CD8-positive, alpha-beta memory T cell (primary cell): ENCODE data around the gene ZNF592. TPM values are rescaled to one million over a fixed set of nuclear protein-coding genes. Genes with fewer than 3 reads are reported as not detected.
A peak's percentile ranks its signal among the peaks of the same experiment; 100 is the strongest.
"Not testable (repeated sequence)": the region's sequence is repeated elsewhere in the genome, so short reads cannot be mapped to it uniquely, and the experiment has no call there.

ENCODE experiments used
- CTCF ChIA-PET: fragments of 350-600 bp; sonication (Branson Sonifier 250); formaldehyde crosslinking; loops from one replicate; lab custom pipeline; 2021; ENCODE audit warnings: antibody characterized with exemption; lab: Charles Lee
- POLR2A ChIA-PET: fragments of 350-600 bp; sonication (Branson Sonifier 250); formaldehyde crosslinking; loops from one replicate; lab custom pipeline; 2021; ENCODE audit warnings: antibody characterized with exemption; lab: Charles Lee
- DNase-seq, 5 donors: peaks; one replicate each; pipeline versions ENCODE4 v3.0.0 to v3.0.0-alpha.2; 2020 to 2022; ENCODE audit warnings: mixed read lengths in 1 of 5
- H3K27ac ChIP-seq: one replicate; pipeline ENCODE4 v1.7.0; 2013; ENCODE audit warnings: low read depth, mild to moderate bottlenecking, low read length, moderate library complexity
- H3K27me3 ChIP-seq: 2 replicates; pipeline ENCODE4 v1.7.0; 2013; ENCODE audit warnings: low read length, mild to moderate bottlenecking; ENCODE audit not compliant: insufficient read depth, poor library complexity, severe bottlenecking
- H3K36me3 ChIP-seq: 2 replicates; pipeline ENCODE4 v1.7.0; 2013; ENCODE audit warnings: mild to moderate bottlenecking, low read length, moderate library complexity; ENCODE audit not compliant: insufficient read depth
- H3K4me1 ChIP-seq: 2 replicates; pipeline ENCODE4 v1.7.0; 2013; ENCODE audit warnings: mild to moderate bottlenecking, low read length, moderate library complexity; ENCODE audit not compliant: insufficient read depth
- H3K4me3 ChIP-seq: 2 replicates; pipeline ENCODE4 v1.7.0; 2013; ENCODE audit warnings: mild to moderate bottlenecking, low read length
- H3K9me3 ChIP-seq: 2 replicates; pipeline ENCODE4 v1.7.0; 2013; ENCODE audit warnings: mild to moderate bottlenecking, low read length
- H3K27ac Mint-ChIP-seq, 8 donors: one replicate each; pipeline ENCODE4 v1.8.0; 2020 to 2021; ENCODE audit warnings: mixed read lengths in 8 of 8, mild to moderate bottlenecking in 6 of 8, inconsistent platforms in 3 of 8, moderate library complexity in 3 of 8
- H3K27me3 Mint-ChIP-seq, 2 donors: one replicate each; pipeline ENCODE4 v1.8.0; 2020 to 2021; ENCODE audit warnings: mixed read lengths in 2 of 2, mild to moderate bottlenecking in 1 of 2, moderate library complexity in 1 of 2
- H3K36me3 Mint-ChIP-seq, 3 donors: one replicate each; pipeline ENCODE4 v1.8.0; 2020 to 2021; ENCODE audit warnings: mixed read lengths in 3 of 3, inconsistent platforms in 1 of 3, mild to moderate bottlenecking in 1 of 3
- H3K4me1 Mint-ChIP-seq, 3 donors: one replicate each; pipeline ENCODE4 v1.8.0; 2020 to 2021; ENCODE audit warnings: mixed read lengths in 3 of 3, inconsistent platforms in 1 of 3, mild to moderate bottlenecking in 1 of 3
- H3K4me3 Mint-ChIP-seq, 7 donors: one replicate each; pipeline ENCODE4 v1.8.0; 2020 to 2021; ENCODE audit warnings: mixed read lengths in 7 of 7, mild to moderate bottlenecking in 6 of 7, moderate library complexity in 4 of 7, inconsistent platforms in 2 of 7
- H3K9me3 Mint-ChIP-seq, 5 donors: one replicate each; pipeline ENCODE4 v1.8.0; 2020 to 2022; ENCODE audit warnings: mixed read lengths in 5 of 5, mild to moderate bottlenecking in 3 of 5, moderate library complexity in 2 of 5, inconsistent platforms in 1 of 5
- polyA plus RNA-seq: library from polyadenylated mRNA; unstranded; fragments of 300-500 nt; fragmentation: Illumina TruSeq; gene quantifications from one replicate; pipeline ENCODE4 v1.2.3, GENCODE V29; 2021
- total RNA-seq, 2 experiments: library from RNA; stranded (reverse); gene quantifications; one replicate each; pipeline ENCODE4 v1.2.3, GENCODE V29; 2021

ZNF592 gene
- total and polyA plus RNA-seq, 3 experiments from 2014 or later, result 10.4 to 33.1 (median 31.2) TPM

DNA sequence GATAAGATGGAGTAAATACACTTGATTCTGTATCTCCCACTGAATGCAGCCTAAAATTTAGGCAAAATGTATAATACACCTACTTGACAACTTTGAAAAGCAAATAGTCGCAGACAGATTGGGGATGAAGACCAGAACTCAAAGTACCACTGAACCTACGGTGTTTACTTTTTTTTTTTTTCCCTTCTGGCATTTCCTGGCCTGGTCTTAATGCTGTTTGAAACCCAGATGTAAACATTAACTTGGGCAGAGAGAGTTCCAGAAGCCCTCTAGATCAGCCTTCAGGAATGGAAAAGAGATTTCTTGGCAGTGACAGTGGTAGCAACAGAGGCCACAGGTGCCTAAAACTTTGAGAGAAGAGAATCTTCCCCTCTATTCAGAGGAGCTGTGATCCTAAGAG lies 96.6 kb downstream of the ZNF592 start:
- H3K36me3 Mint-ChIP-seq, result peaks cover 0 to 18% (median 6%) of the 10 kb centered on the region in 3 donors
- ChIA-PET POLR2A (interaction anchor here (0.7 kb wide), 1 partner anchor 159 kb away, joined by 3 read pairs; no protein-coding TSS in a partner anchor), CTCF (interaction anchor here (1.2 to 1.5 kb wide), 2 partner anchors 13 to 14 kb away, joined by 4 to 6 read pairs; no protein-coding TSS in a partner anchor)
- H3K4me1 ChIP-seq, result no peaks in the 10 kb centered on the region
- H3K36me3 ChIP-seq, result no peaks in the 10 kb centered on the region
- no peaks in the 10 kb centered on the region for H3K9me3 ChIP-seq
- no peak overlapping the region for H3K4me3 Mint-ChIP-seq
- peaks cover 5 to 10% of the 10 kb centered on the region in 2 donors for H3K27me3 Mint-ChIP-seq
- H3K27me3 ChIP-seq, result no peaks in the 10 kb centered on the region
- no peak overlapping the region for H3K27ac Mint-ChIP-seq
- H3K9me3 Mint-ChIP-seq, result peaks cover 6 to 15% (median 14%) of the 10 kb centered on the region in 5 donors
- no peaks in the 10 kb centered on the region for H3K4me1 Mint-ChIP-seq
- no peak for DNase-seq
- no peak overlapping the region for H3K27ac ChIP-seq
- H3K4me3 ChIP-seq, result no peak overlapping the region

DNA sequence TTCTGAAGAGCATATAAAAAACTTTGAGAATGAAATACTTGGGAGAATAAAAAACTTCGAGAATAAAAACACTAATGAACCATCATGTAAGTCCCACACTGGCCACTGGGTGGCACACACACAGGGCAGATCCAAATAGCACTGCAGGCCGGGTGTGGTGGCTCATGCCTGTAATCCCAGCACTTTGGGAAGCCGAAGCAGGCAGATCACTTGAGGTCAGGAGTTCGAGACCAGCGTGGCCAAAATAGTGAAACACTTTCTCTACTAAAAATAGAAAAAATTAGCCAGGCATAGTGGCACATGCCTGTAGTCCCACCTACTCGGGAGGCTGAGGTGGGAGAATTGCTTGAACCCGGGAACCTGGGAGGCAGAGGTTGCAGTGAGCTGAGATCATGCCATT lies 97.2 kb downstream of the ZNF592 start:
- peak in 1 of 5 donors; percentile 13 for DNase-seq
- not testable (repeated sequence) for H3K27ac Mint-ChIP-seq, H3K9me3 ChIP-seq, H3K27ac ChIP-seq, H3K4me1 ChIP-seq, H3K4me3 ChIP-seq, H3K27me3 ChIP-seq, H3K4me3 Mint-ChIP-seq, H3K4me1 Mint-ChIP-seq, H3K36me3 ChIP-seq
- peaks cover 5 to 10% of the 10 kb centered on the region in 2 donors for H3K27me3 Mint-ChIP-seq
- H3K9me3 Mint-ChIP-seq, result peaks cover 6 to 15% (median 14%) of the 10 kb centered on the region in 5 donors
- H3K36me3 Mint-ChIP-seq, result peaks cover 0 to 18% (median 6%) of the 10 kb centered on the region in 3 donors
- ChIA-PET POLR2A (interaction anchor here (0.7 kb wide), 1 partner anchor 158 kb away, joined by 3 read pairs; no protein-coding TSS in a partner anchor), CTCF (interaction anchor here (1.2 to 1.5 kb wide), 2 partner anchors 13 to 15 kb away, joined by 4 to 6 read pairs; no protein-coding TSS in a partner anchor)

DNA sequence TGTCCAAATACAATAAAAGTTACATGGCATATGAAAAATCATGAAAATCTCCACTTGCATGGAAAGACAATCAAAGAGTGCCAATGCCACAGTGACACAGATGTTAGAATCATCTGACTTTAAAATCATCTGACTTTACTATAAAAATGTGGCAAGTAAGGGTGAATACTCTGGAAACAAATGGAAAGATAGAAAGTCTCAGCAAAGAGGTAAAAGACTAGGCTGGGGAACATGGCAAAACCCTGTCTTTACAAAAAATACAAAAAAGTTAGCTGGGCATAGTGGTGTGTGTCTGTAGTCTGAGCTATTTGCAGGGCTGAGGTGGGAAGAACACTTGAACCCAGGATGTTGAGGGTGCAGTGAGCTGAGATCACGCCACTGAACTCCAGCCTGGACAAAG lies 97.9 kb downstream of the ZNF592 start:
- Mint-ChIP-seq H3K27ac (no peak overlapping the region), H3K4me1 (no peaks in the 10 kb centered on the region), H3K9me3 (peaks cover 6 to 15% (median 14%) of the 10 kb centered on the region in 5 donors), H3K36me3 (peaks cover 0 to 18% (median 6%) of the 10 kb centered on the region in 3 donors), H3K27me3 (peaks cover 5 to 8% of the 10 kb centered on the region in 2 donors), H3K4me3 (no peak overlapping the region)
- DNase-seq, result no peak
- ChIA-PET CTCF (interaction anchor here (1.5 kb wide), 1 partner anchor 16 kb away, joined by 4 read pairs; no protein-coding TSS in a partner anchor), POLR2A (no interaction called here)
- no peaks in the 10 kb centered on the region for H3K4me1 ChIP-seq
- no peaks in the 10 kb centered on the region for H3K27me3 ChIP-seq
- H3K4me3 ChIP-seq, result no peak overlapping the region
- no peaks in the 10 kb centered on the region for H3K36me3 ChIP-seq
- H3K27ac ChIP-seq, result no peak overlapping the region
- H3K9me3 ChIP-seq, result no peaks in the 10 kb centered on the region

DNA sequence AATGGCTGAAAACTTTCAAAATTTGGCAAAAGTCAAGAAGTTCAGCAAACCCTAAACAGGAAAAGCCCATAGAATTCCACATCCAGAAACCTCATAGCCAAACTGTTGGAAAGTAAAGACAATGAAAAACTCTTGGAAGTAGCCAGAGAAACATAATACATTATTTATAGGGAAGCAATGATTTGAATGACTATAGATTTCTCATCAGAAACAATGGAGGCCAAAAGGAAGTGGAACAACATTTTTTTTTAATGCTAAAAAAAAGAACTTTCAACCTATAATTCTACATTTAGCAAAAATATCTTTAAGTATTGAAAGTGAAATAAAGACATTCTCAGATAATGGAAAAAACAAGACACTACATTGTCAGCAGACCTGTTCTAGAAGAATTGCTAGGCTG lies 99.0 kb downstream of the ZNF592 start:
- Mint-ChIP-seq H3K27ac (no peak overlapping the region), H3K27me3 (peaks cover under 1 to 4% of the 10 kb centered on the region in 2 donors), H3K4me3 (no peak overlapping the region), H3K4me1 (no peaks in the 10 kb centered on the region), H3K9me3 (peaks cover 6 to 15% (median 14%) of the 10 kb centered on the region in 5 donors), H3K36me3 (peaks cover 0 to 18% (median 6%) of the 10 kb centered on the region in 3 donors)
- H3K9me3 ChIP-seq, result no peaks in the 10 kb centered on the region
- no peaks in the 10 kb centered on the region for H3K27me3 ChIP-seq
- H3K27ac ChIP-seq, result no peak overlapping the region
- H3K36me3 ChIP-seq, result no peaks in the 10 kb centered on the region
- H3K4me3 ChIP-seq, result no peak overlapping the region
- POLR2A ChIA-PET, result no interaction called here
- no peaks in the 10 kb centered on the region for H3K4me1 ChIP-seq
- CTCF ChIA-PET, result no interaction called here
- DNase-seq, result no peak

DNA sequence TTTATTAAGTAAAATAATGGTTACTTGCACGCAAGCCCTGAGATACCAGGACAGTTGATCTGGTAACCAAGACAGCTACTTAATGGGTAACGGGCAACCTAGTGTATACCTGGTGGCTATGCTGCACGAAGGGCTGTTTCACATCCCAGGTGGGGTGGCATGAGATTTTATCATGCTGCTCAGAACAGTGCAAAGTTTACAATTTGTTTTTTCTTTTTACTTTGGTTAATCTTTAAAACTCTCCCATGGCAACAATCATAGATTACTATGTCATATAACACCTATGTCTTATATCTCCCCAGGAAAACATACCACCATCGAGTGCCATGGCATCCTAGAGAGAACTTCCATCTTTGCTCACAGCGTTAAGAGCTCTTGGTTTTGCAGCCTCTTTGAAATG lies 103.8 kb downstream of the ZNF592 start:
- Mint-ChIP-seq H3K36me3 (peaks cover 0 to 8% (median 5%) of the 10 kb centered on the region in 3 donors), H3K9me3 (peaks cover 1 to 6% (median 3%) of the 10 kb centered on the region in 5 donors), H3K4me1 (no peaks in the 10 kb centered on the region), H3K27me3 (no peaks in the 10 kb centered on the region), H3K4me3 (no peak overlapping the region), H3K27ac (no peak overlapping the region)
- Histone ChIP-seq H3K4me3 (no peak overlapping the region), H3K36me3 (no peaks in the 10 kb centered on the region), H3K4me1 (no peaks in the 10 kb centered on the region), H3K27ac (no peak overlapping the region), H3K27me3 (no peaks in the 10 kb centered on the region), H3K9me3 (no peaks in the 10 kb centered on the region)
- ChIA-PET POLR2A (no interaction called here), CTCF (no interaction called here)
- DNase-seq, result no peak

DNA sequence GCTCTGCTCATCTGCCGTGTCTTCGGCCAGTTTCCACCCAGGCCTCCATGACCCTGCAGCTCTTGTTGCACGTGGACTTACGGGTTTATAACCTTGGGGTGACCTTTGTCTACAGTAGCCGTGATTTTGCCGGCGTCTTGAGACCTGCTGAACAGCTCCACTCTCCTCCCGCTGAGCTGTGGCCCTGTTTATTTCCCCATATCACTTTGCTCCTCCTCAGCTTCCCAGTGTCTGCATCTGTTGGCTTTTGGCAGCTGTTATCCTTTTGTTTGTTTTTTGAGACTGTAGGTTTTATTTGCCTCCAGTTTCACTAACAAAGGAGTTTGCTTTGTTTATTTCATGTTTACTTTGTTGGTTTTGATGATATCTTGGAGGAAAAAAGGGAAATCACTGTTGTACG lies 106.7 kb downstream of the ZNF592 start:
- CTCF ChIA-PET, result no interaction called here
- H3K36me3 Mint-ChIP-seq, result peaks cover 0 to 2% (median 0%) of the 10 kb centered on the region in 3 donors

DNA sequence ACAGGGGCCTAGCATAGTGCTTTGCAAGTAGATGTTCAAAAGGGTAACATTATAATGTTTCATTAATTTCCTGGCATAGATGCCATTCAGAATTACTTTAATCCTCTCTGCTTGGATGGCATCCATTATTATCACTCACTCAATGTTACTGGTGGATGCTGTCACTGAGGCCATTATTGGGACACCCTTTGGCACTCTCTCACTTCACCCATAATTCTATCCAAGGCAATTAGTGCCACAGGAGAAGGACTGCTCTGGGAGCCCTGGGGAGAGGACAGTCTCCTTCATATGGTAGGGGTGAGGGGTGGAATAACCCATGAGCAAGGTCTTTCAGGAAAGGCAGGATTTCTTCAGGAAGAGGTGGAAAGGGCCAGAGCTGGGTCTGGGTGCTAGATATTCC lies 107.4 kb downstream of the ZNF592 start:
- POLR2A ChIA-PET, result no interaction called here
- H3K4me1 Mint-ChIP-seq, result no peaks in the 10 kb centered on the region
- peak overlapping the region in 1 of 8 donors; percentile 11 for H3K27ac Mint-ChIP-seq
- Histone ChIP-seq H3K9me3 (no peaks in the 10 kb centered on the region), H3K4me1 (no peaks in the 10 kb centered on the region), H3K27ac (no peak overlapping the region), H3K36me3 (no peaks in the 10 kb centered on the region), H3K4me3 (no peak overlapping the region), H3K27me3 (no peaks in the 10 kb centered on the region)
- H3K27me3 Mint-ChIP-seq, result no peaks in the 10 kb centered on the region
- H3K9me3 Mint-ChIP-seq, result no peaks in the 10 kb centered on the region
- DNase-seq, result no peak
- peaks cover 0 to 2% (median 0%) of the 10 kb centered on the region in 3 donors for H3K36me3 Mint-ChIP-seq
- CTCF ChIA-PET, result no interaction called here
- no peak overlapping the region for H3K4me3 Mint-ChIP-seq

More for the DNA sequence above, 106.7 kb downstream of the ZNF592 start:
- Mint-ChIP-seq H3K4me1 (no peaks in the 10 kb centered on the region), H3K9me3 (no peaks in the 10 kb centered on the region), H3K27ac (peak overlapping the region in 1 of 8 donors; percentile 53), H3K27me3 (no peaks in the 10 kb centered on the region), H3K4me3 (no peak overlapping the region)
- Histone ChIP-seq H3K27me3 (no peaks in the 10 kb centered on the region), H3K4me3 (no peak overlapping the region), H3K4me1 (no peaks in the 10 kb centered on the region), H3K27ac (no peak overlapping the region), H3K36me3 (no peaks in the 10 kb centered on the region), H3K9me3 (no peaks in the 10 kb centered on the region)
- no peak for DNase-seq
- POLR2A ChIA-PET, result no interaction called here
